SK-N-SH treated with all-trans-retinoic acid at 6 μM for 48 hours (cell line): ENCODE results near the gene CHST12.

Experiments
- ATAC-seq: fragments of 200-7000 bp; cut with Tn5 transposase; 3 replicates; pipeline ENCODE4 v1.9.1; 2020; ENCODE audit warnings: mild to moderate bottlenecking, moderate library complexity
- ARNTL ChIP-seq: fragments of 450-650 bp; formaldehyde crosslinking; IDR thresholded peaks from 2 replicates; pipeline ENCODE4 v1.5.0; 2020; ENCODE audit warnings: low read depth, mild to moderate bottlenecking, moderate library complexity, borderline replicate concordance
- BACH2 ChIP-seq: fragments of 250-450 bp; sonication (Bioruptor Pico); IDR thresholded peaks from 2 replicates; pipeline ENCODE4 v1.9.0; 2021; ENCODE audit warnings: mild to moderate bottlenecking, borderline replicate concordance
- CREB5 ChIP-seq: fragments of 250-450 bp; sonication (Bioruptor Pico); IDR thresholded peaks from 2 replicates; pipeline ENCODE4 v1.5.1; 2020; ENCODE audit warnings: low read depth, mild to moderate bottlenecking, moderate library complexity
- CSDC2 ChIP-seq: fragments of 250-450 bp; sonication (Bioruptor Pico); IDR thresholded peaks from 2 replicates; pipeline ENCODE4 v1.5.0; 2020; ENCODE audit warnings: mild to moderate bottlenecking, moderate library complexity
- CSRNP3 ChIP-seq: fragments of 250-450 bp; sonication (Bioruptor Pico); IDR thresholded peaks from 2 replicates; pipeline ENCODE4 v1.5.1; 2021; ENCODE audit warnings: mild to moderate bottlenecking, moderate library complexity
- ESRRG ChIP-seq: fragments of 250-450 bp; sonication (Bioruptor Pico); IDR thresholded peaks from 2 replicates; pipeline ENCODE4 v1.6.1; 2021; ENCODE audit warnings: mild to moderate bottlenecking
- GLIS3 ChIP-seq: fragments of 250-450 bp; sonication (Bioruptor Pico); IDR thresholded peaks from 2 replicates; pipeline ENCODE4 v1.5.0; 2020; ENCODE audit warnings: mild to moderate bottlenecking, moderate library complexity
- OSR1 ChIP-seq: fragments of 250-450 bp; sonication (Bioruptor Pico); IDR thresholded peaks from 2 replicates; pipeline ENCODE4 v1.8.0; 2022; ENCODE audit warnings: moderate library complexity, mild to moderate bottlenecking, inconsistent platforms
- PATZ1 ChIP-seq: fragments of 250-450 bp; sonication (Bioruptor Pico); IDR thresholded peaks from 2 replicates; pipeline ENCODE4 v1.8.0; 2020; ENCODE audit warnings: mild to moderate bottlenecking, moderate library complexity, borderline replicate concordance
- POU6F1 ChIP-seq: fragments of 250-450 bp; sonication (Bioruptor Pico); IDR thresholded peaks from 2 replicates; pipeline ENCODE4 v1.8.0; 2021; ENCODE audit warnings: low read depth, mild to moderate bottlenecking, moderate library complexity, borderline replicate concordance
- PPARA ChIP-seq: fragments of 250-450 bp; sonication (Bioruptor Pico); IDR thresholded peaks from 2 replicates; pipeline ENCODE4 v1.5.0; 2020; ENCODE audit warnings: mild to moderate bottlenecking, borderline replicate concordance
- RARB ChIP-seq: fragments of 250-450 bp; sonication (Bioruptor Pico); IDR thresholded peaks from 2 replicates; pipeline ENCODE4 v1.8.0; 2021; ENCODE audit warnings: mild to moderate bottlenecking, moderate library complexity
- SNAI2 ChIP-seq: fragments of 250-450 bp; sonication (Bioruptor Pico); IDR thresholded peaks from 2 replicates; pipeline ENCODE4 v1.5.0; 2020; ENCODE audit warnings: mild to moderate bottlenecking, moderate library complexity
- TCF4 ChIP-seq: fragments of 250-450 bp; sonication (Bioruptor Pico); IDR thresholded peaks from 2 replicates; pipeline ENCODE4 v1.8.0; 2021; ENCODE audit warnings: mild to moderate bottlenecking, moderate library complexity, borderline replicate concordance
- TOX ChIP-seq: fragments of 250-450 bp; sonication (Bioruptor Pico); IDR thresholded peaks from 2 replicates; pipeline ENCODE4 v1.8.0; 2021; ENCODE audit warnings: mild to moderate bottlenecking, moderate library complexity, borderline replicate concordance
- TSHZ2 ChIP-seq: fragments of 250-450 bp; sonication (Bioruptor Pico); IDR thresholded peaks from 2 replicates; pipeline ENCODE4 v1.5.0; 2020; ENCODE audit warnings: mild to moderate bottlenecking, moderate library complexity
- ZC3H10 ChIP-seq: fragments of 250-450 bp; sonication (Bioruptor Pico); IDR thresholded peaks from 2 replicates; pipeline ENCODE4 v1.5.1; 2021; ENCODE audit warnings: mild to moderate bottlenecking, moderate library complexity
- ZFP3 ChIP-seq: fragments of 250-450 bp; sonication (Bioruptor Pico); IDR thresholded peaks from 2 replicates; pipeline ENCODE4 v1.5.0; 2020; ENCODE audit warnings: mild to moderate bottlenecking, moderate library complexity
- ZNF565 ChIP-seq: fragments of 450-650 bp; formaldehyde crosslinking; conservative IDR thresholded peaks from 2 replicates; pipeline ENCODE4 v1.5.0; 2020; ENCODE audit warnings: low read depth, mild to moderate bottlenecking, moderate library complexity
- ZNF70 ChIP-seq: fragments of 450-650 bp; formaldehyde crosslinking; IDR thresholded peaks from 2 replicates; pipeline ENCODE4 v1.5.0; 2020; ENCODE audit warnings: mild to moderate bottlenecking, moderate library complexity
- ZNF8 ChIP-seq: fragments of 450-650 bp; formaldehyde crosslinking; IDR thresholded peaks from 2 replicates; pipeline ENCODE4 v1.5.0; 2020; ENCODE audit warnings: mild to moderate bottlenecking, moderate library complexity

The CHST12 gene

GRCh38 chr7:2445898-2446555, 42.6 kb downstream of the CHST12 start:
- ATAC-seq = no peak
- TF ChIP-seq OSR1 (CRISPR knock-in tag) (no peak), POU6F1 (no peak), CSDC2 (CRISPR knock-in tag) (no peak), CSRNP3 (CRISPR knock-in tag) (no peak), RARB (CRISPR knock-in tag) (no peak), ARNTL (CRISPR knock-in tag) (no peak), SNAI2 (CRISPR knock-in tag) (no peak), BACH2 (CRISPR knock-in tag) (no peak)

GRCh38 chr7:2446676-2447075, 43.3 kb downstream of the CHST12 start:
- no peak for ATAC-seq
- no peak for TF ChIP-seq ESRRG (CRISPR knock-in tag)
- TF ChIP-seq CREB5 (CRISPR knock-in tag) = no peak
- TF ChIP-seq TOX (CRISPR knock-in tag) = no peak
- TF ChIP-seq PATZ1 (CRISPR knock-in tag) = no peak
- no peak for TF ChIP-seq TCF4
- no peak for TF ChIP-seq GLIS3 (CRISPR knock-in tag)
- TF ChIP-seq ZNF565 (CRISPR knock-in tag) = no peak
- no peak for TF ChIP-seq ZNF8 (CRISPR knock-in tag)
- no peak for TF ChIP-seq SNAI2 (CRISPR knock-in tag)
- no peak for TF ChIP-seq OSR1 (CRISPR knock-in tag)
- TF ChIP-seq CSDC2 (CRISPR knock-in tag) = no peak
- no peak for TF ChIP-seq TSHZ2 (CRISPR knock-in tag)
- no peak for TF ChIP-seq PPARA (CRISPR knock-in tag)
- TF ChIP-seq ZNF70 (CRISPR knock-in tag) = no peak
- TF ChIP-seq, all 23 proteins: peak for 0

GRCh38 chr7:2450198-2451107, 47.0 kb downstream of the CHST12 start:
- no peak for ATAC-seq
- TF ChIP-seq ZNF70 (CRISPR knock-in tag) (no peak), ARNTL (CRISPR knock-in tag) (no peak), ZFP3 (CRISPR knock-in tag) (no peak), PATZ1 (CRISPR knock-in tag) (no peak), ESRRG (CRISPR knock-in tag) (no peak), GLIS3 (CRISPR knock-in tag) (no peak), RARB (CRISPR knock-in tag) (no peak), ZNF565 (CRISPR knock-in tag) (no peak), PPARA (CRISPR knock-in tag) (no peak), ZC3H10 (CRISPR knock-in tag) (no peak), ZNF8 (CRISPR knock-in tag) (no peak), CSRNP3 (CRISPR knock-in tag) (no peak), TOX (CRISPR knock-in tag) (no peak)
